T1000 (cell line): Measurements from ENCODE around the gene ROBO3.

Experiments used
- DNase-seq: peaks from one replicate; lab custom pipeline; 2025; ENCODE audit warnings: mixed read lengths; lab: John Stamatoyannopoulos, UW

The ROBO3 gene

GRCh38 chr11:124842305-124842704 is 22.9 kb upstream of the ROBO3 start:
- DNase-seq, result no peak

GRCh38 chr11:124843616-124843910 is 21.7 kb upstream of the ROBO3 start:
- no peak for DNase-seq

DNA sequence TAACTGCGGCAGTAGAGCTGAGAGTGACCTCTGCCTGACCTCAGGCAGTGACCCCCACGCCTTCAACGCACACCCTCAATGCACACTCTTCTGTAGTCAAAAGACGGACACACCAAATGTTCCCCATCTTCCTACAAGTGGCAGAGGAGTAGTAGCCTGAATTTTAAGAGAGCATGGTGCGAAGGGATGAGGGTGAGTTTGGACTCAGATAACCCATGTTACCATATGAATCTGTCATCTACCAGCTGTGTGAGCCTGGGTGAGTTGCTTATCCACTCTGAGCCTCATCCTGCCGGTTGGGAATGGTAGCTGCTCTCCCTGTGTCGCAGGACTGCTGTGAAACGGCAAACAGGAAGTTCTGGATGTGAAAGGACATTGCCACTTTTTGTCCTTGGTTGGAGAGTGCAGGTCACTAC is 20.6 kb upstream of the ROBO3 start:
- DNase-seq, result no peak

- no peak for DNase-seq
These were observed 19.1 kb upstream of the ROBO3 start for GRCh38 chr11:124846070-124846673.

DNA sequence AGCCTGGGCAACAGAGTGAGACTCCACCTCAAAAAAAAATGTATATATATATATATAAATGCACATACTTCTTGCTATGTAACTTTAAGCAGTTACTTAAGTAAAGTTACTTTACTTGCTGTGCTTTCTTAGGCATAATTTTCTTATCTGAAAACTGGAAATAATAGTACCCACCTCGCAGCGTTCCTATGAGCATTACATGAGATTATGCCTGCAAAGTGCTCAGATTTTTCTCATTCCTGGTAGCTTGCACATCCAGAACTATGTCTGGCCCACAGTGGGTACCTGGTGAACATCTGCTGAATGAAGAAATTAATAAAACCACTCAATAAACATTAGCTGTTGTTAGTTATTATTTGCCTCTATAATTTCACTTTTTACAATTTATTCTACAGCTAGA is 6.1 kb upstream of the ROBO3 start:
- no peak for DNase-seq

DNA sequence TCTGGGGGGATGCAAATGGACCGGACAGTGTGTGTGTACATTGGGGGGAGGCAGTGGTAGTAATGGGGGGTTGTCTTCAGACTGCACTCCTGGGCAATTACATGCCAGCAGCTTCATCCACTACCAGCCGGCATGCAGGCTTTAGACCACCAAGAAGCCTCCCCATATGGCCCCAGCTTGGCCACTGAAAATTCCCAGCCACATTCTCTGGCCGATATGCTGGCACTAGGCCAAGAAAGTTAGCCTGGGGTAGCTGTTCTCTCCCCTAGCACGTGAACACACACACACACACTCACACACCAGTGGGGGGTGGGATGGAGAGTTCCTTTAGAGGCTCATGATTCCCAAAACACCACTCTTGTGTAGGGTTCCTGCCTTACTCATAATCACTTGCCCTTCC is 3.6 kb upstream of the ROBO3 start:
- no peak for DNase-seq

GRCh38 chr11:124863137-124863825 is 2.0 kb upstream of the ROBO3 start:
- DNase-seq, result no peak

DNA sequence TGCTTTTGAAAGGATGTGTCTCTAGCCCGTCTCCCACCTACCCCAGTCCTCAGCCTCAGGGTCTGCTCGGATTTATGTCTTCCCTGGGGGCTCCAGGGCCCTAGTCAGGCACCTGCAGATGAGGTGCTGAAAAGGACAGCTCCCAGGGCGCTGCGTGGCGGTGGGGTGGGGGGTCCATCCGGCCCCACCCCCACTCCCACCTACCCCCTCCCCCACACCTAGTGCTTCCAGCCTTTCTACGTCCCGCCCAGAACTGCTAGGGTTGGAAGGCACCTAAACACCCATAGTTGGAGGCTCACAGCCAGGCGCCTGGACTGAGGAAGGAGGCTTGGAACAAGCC is 1.4 kb upstream of the ROBO3 start:
- DNase-seq, result no peak

- DNase-seq, result no peak
These were observed 898 bp upstream of the ROBO3 start for GRCh38 chr11:124864176-124864891.

DNA sequence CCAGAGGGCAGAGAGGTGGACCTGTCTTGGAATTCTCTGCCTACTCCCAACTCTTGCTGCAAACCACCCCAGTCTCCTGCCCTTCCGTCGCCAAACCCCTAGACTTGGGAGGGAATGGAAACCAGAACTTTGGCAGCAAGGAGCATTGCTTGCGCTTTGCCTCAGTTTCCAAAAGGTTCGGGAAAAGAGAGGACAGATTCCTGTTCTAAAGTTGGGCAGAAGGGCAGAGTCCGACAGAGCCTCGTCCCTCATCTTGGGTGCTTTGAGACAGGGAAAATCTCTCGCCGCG is 396 bp upstream of the ROBO3 start:
- DNase-seq, result no peak

DNA sequence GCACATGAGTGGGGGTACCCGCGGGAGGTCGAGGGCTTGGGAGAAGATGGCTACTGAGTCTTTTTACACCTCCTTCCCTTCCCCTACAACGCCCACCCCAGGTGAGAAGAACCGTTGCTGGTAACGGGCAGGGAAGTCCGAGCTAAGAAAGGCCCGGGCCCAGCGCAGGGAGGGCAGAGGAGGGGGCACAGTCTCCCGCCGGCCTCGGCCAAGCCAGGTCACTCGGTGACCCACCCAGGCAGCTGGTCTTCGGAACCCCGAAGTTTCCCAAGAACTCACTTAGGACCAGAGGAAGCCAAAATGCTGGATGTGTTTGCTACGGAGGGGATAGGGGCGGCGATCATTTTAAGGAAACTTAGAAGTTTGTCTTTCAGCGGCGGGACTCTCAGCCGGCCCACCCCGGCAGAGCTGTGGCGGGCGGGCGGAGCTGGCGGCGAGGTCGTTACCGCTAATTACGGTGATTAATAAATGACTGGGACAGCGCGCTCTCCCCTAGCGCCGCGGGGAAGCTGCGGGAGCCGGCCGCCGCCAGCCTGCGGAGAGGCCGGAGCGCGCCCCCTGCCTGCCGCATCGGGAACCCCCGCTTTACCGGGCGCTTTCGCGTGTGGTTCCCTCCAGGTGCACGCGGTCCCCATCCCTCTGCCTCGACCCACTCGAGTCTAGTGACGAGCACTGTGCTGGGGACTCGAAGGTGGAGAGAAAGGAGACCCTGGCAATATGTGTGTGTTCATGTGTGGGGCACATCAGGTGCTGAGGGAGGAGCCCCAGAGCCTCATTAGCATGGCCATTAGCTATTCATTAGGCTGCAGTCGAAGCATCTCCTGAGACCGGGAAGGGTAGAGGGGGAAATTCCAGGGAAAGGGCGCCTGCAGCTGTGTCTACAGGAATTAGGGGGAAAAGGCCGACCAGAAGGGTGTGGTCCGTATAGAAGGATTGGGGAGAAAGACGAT is 945 bp downstream of the ROBO3 start:
- DNase-seq, result no peak

DNA sequence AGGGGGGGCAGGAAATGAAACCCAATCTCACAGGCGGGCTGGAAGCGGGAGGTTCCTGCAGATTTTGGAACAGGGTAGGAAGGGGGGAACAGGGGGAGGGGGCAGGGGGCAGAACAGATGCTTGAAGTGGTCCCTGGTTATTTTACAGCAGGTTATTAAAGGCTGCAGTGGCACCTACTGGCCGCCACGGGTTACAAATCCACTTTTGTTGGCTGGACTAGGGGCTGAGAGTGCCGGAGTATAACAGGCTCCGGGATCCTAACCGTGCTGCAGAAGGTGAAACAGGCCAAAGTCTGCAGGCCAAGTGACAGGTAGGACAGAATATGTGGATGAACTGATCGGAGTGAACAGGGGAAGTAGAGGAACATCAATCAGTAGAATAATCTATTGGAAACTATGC is 2.5 kb downstream of the ROBO3 start:
- DNase-seq, result no peak

- DNase-seq, result no peak
These were observed 3.4 kb downstream of the ROBO3 start for GRCh38 chr11:124868331-124869274.

DNA sequence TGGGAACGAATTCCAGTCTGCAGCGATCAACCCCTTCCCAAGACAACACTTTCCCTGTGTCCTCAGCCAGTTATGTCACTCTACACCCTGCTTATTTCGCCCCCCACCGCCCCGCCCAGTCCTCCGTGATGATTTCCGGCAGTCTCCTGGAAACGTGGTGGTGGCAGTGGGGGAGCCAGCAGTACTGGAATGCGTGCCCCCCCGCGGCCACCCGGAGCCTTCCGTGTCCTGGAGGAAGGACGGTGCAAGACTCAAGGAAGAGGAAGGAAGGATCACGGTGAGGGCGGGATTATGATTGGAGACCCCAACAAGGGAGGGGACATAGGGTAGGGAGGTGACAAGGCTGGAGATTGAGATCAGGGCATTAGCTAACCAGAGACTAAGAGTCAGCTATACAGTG is 4.1 kb downstream of the ROBO3 start:
- no peak for DNase-seq

GRCh38 chr11:124869856-124870387 is 4.7 kb downstream of the ROBO3 start:
- DNase-seq, result no peak

DNA sequence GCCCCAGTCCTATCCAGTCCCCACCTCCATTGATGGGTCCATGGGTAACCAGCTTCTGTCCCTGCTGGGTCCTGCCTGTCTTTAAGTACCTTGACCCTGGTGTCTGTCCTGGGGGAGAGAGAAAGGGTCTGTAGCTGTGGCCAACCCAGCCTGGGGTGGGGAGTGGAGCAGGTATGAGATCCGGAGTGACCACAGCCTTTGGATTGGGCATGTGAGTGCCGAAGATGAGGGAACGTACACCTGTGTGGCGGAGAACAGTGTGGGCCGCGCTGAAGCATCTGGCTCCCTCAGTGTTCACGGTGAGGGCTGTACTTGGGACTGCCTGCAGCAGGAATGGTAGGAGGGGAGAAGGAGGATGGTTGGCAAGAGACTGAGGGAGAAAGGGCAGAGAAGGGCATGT is 5.2 kb downstream of the ROBO3 start:
- no peak for DNase-seq

- no peak for DNase-seq
These were observed 7.0 kb downstream of the ROBO3 start for GRCh38 chr11:124872280-124872679.

DNA sequence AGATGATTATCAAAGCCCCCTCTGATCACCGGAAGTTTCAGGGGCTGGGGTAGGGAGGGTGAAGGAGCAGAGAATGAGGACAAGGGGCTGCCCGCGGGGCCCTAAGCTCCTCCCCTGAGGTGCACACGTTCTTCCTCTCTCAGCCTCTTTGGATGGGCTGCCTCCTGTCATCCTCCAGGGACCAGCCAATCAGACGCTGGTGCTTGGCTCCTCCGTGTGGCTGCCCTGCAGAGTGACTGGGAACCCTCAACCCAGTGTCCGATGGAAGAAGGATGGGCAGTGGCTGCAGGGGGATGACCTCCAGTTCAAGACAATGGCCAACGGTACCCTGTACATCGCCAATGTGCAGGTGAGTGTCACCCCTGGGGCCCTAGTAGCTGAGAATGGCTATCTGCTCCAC is 7.5 kb downstream of the ROBO3 start:
- no peak for DNase-seq

GRCh38 chr11:124873951-124874350 is 8.7 kb downstream of the ROBO3 start:
- DNase-seq, result no peak

- DNase-seq, result no peak
These were observed 9.5 kb downstream of the ROBO3 start for GRCh38 chr11:124874571-124875255.

- DNase-seq, result no peak
These were observed 10.2 kb downstream of the ROBO3 start for GRCh38 chr11:124875401-124875800.
